Right lobe of liver (tissue), 6 donors: ENCODE results near the gene NUBPL. TPM values are rescaled to one million over a fixed set of nuclear protein-coding genes. Genes with fewer than 3 reads are reported as not detected.

Experiments used
- ATAC-seq, 4 donors: fragments of 200-7000 bp; cut with Tn5 transposase; one replicate each; pipeline ENCODE4 v1.9.1; 2020; ENCODE audit warnings: mild to moderate bottlenecking in 4 of 4, moderate library complexity in 4 of 4
- DNase-seq, 3 donors: peaks; one replicate each; pipeline ENCODE4 v3.0.0-alpha.2; 2020
- H3K27ac ChIP-seq, 3 donors: fragments of 200-600 bp; one replicate each; pipeline ENCODE4 v1.8.0; 2022
- H3K27me3 ChIP-seq, 2 donors: fragments of 200-600 bp; one replicate each; pipeline ENCODE4 v1.8.0; 2022
- H3K36me3 ChIP-seq, 4 donors: fragments of 200-600 bp; sonication (generic) in 1 of 4; one replicate each; pipeline versions ENCODE4 v1.5.1 to v1.8.0; 2017 to 2022; ENCODE audit warnings: control low read depth in 1 of 4
- H3K4me1 ChIP-seq, 4 donors: fragments of 200-600 bp; sonication (generic) in 1 of 4; one replicate each; pipeline versions ENCODE4 v1.5.1 to v1.8.0; 2017 to 2022; ENCODE audit warnings: control low read depth in 1 of 4
- H3K4me3 ChIP-seq, 3 donors: fragments of 200-600 bp; one replicate each; pipeline ENCODE4 v1.8.0; 2022
- H3K9me3 ChIP-seq, 4 donors: fragments of 200-600 bp; sonication (generic) in 1 of 4; one replicate each; pipeline versions ENCODE4 v1.5.1 to v1.8.0; 2017 to 2022; ENCODE audit warnings: control low read depth in 1 of 4
- POLR2A ChIP-seq: fragments of 450-650 bp; IDR thresholded peaks from one replicate; pipeline ENCODE4 v1.6.1; 2017; ENCODE audit warnings: antibody characterized with exemption, mild to moderate bottlenecking
- WGBS: methylation state at CpG from one replicate; pipeline ENCODE4 v1.1.6; 2018; ENCODE audit warnings: low coverage, low lambda C conversion rate; ENCODE audit not compliant: insufficient coverage; ENCODE audit errors: missing lambda C conversion rate; 5-methylcytosine and 5-hydroxymethylcytosine counted together
- intact Hi-C, 2 donors: fragments of 100-400 bp; cut with DNase I; formaldehyde crosslinking; loops; one replicate each; pipeline versions ENCODE4 v1.11.2 to v1.14.1; 2022
- total RNA-seq, 6 experiments: library from RNA; depleted of rRNA in 2 of 6; stranded (reverse); fragments of >200 nt in 2 of 6; fragmentation: NEBNext Ultra II Directional in 3 of 6; extraction: Animal tissue kit (Norgen Biotek cat#: 25700) in 3 of 6; gene quantifications; one replicate each; pipeline versions ENCODE4 v1.1.0 to v1.2.4, GENCODE V29; 2016 to 2023
- TF ChIP-seq, protein P1 (sequence below), 4 donors: fragments of 200-600 bp in 3 of 4; fragments of 450-650 bp in 1 of 4; IDR thresholded peaks; one replicate each; pipeline versions ENCODE4 v1.5.1 to v1.8.0; 2016 to 2022; ENCODE audit warnings: antibody characterized with exemption in 4 of 4, mild to moderate bottlenecking in 2 of 4
- donor health status: DM: no; HTN: yes; CAD: no.
- donor health status: DM: no; HTN: no; CAD: no.
- donor health status: DM: no; HTN: no; CAD: no.
- donor health status: DM: no; HTN: yes; CAD: no.
- donor health status: DM: no; HTN: yes; CAD: no.

Gene NUBPL
- total RNA-seq, 6 experiments from 2014 or later = 6.3 to 9.5 (median 7.2) TPM

DNA sequence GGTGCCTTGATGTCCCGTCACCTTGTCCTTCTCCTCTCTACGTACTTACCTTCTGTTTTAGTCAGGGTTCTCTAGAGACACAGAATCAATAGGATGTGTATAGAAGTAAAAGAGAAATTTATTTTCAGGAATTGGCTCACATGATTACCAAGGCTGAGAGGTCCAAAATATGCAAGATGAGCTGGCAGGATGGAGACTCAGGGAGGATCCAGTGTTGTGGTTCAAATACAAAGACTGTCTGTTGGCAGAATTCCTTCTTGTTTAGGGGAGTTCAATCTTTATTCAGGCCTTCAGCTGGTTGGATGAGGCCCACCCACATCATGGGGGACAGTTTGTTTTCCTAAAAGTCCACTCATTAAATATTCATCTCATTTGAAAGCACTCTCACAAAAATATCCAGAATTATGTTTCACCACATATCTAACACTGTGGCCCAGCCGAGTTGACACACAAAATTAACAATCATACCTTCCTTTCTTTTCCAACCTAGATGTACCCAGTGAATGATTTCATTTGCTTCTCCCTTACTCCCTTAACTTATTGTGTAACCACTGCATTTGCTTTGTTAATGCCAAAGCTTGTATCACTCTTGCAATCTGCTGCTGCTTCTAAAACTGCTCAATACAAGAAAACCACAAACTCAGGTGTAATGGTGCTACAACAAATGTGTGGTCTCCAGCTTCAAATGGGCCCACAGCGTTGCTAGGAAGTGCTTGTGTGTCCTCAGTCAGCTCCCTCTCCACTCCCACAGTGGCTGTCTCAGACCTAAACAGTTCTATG lies 320.5 kb downstream of the NUBPL start:
- Histone ChIP-seq H3K9me3 (no peaks in the 10 kb centered on the region), H3K4me3 (no peak overlapping the region), H3K27ac (no peak overlapping the region), H3K4me1 (no peaks in the 10 kb centered on the region), H3K27me3 (no peaks in the 10 kb centered on the region), H3K36me3 (no peaks in the 10 kb centered on the region)
- DNase-seq = no peak
- 98% methylated on average over 4 of the region's 4 CpGs for WGBS
- TF ChIP-seq, protein P1, sequence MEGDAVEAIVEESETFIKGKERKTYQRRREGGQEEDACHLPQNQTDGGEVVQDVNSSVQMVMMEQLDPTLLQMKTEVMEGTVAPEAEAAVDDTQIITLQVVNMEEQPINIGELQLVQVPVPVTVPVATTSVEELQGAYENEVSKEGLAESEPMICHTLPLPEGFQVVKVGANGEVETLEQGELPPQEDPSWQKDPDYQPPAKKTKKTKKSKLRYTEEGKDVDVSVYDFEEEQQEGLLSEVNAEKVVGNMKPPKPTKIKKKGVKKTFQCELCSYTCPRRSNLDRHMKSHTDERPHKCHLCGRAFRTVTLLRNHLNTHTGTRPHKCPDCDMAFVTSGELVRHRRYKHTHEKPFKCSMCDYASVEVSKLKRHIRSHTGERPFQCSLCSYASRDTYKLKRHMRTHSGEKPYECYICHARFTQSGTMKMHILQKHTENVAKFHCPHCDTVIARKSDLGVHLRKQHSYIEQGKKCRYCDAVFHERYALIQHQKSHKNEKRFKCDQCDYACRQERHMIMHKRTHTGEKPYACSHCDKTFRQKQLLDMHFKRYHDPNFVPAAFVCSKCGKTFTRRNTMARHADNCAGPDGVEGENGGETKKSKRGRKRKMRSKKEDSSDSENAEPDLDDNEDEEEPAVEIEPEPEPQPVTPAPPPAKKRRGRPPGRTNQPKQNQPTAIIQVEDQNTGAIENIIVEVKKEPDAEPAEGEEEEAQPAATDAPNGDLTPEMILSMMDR (IDR thresholded peaks at IDR 0.05) = no peak
- TF ChIP-seq POLR2A = no peak
- intact Hi-C loops = no loop called here
- ATAC-seq = no peak

DNA sequence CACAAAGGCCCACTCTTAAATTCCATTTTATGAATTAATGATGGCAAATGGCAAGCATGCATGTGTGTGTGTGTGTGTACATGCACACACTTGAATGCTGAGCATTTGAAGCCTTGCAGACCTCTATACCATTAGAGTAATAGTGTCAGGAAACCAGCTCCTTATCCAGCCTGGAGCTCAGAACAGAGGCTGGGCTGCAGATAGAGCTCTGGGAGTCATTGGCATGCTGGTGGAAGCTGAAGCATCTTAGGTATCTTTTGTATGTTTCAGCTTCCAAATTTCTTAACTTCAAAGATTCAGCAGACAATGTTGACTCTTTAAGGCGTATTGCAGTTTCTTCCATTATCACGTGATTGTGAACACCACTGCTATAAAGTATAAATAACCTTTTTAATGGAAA lies 323.0 kb downstream of the NUBPL start:
- intact Hi-C loops = no loop called here
- no peak for ATAC-seq
- 91% methylated on average over 2 of the region's 2 CpGs for WGBS
- TF ChIP-seq POLR2A = no peak
- TF ChIP-seq, protein P1 (IDR thresholded peaks at IDR 0.05) = no peak
- DNase-seq = no peak
- Histone ChIP-seq H3K36me3 (no peaks in the 10 kb centered on the region), H3K4me3 (no peak overlapping the region), H3K4me1 (no peaks in the 10 kb centered on the region), H3K27ac (no peak overlapping the region), H3K9me3 (no peaks in the 10 kb centered on the region), H3K27me3 (no peaks in the 10 kb centered on the region)

DNA sequence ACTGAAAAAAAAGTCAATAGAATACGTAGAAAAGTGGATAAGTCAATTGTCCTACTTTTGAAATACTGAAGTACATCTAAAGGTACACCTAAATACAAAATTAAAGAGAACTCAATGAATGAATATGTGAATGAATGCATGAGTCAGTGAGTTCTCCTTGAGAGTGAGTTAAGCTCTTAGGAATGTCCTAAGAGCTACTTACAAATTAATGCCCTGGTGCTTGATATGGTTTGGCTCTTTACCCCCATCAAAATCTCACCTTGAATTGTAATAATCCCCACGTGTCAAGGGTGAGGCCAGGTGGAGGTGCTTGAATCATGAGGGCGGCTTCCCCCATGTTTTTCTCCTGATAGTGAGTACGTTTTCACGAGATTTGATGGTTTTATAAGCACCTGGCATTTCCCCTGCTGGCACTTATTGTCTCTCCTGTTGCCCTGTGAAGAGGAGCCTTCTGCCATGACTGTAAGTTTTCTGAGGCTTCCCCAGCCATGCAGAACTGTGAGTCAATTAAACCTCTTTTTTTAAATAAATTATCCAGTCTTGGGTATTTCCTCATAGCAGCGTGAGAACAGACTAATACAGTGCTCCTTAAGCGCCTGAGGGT lies 323.7 kb downstream of the NUBPL start:
- TF ChIP-seq POLR2A = no peak
- TF ChIP-seq, protein P1 (IDR thresholded peaks at IDR 0.05) = no peak
- H3K4me1 ChIP-seq = no peaks in the 10 kb centered on the region
- no peaks in the 10 kb centered on the region for H3K9me3 ChIP-seq
- no peak overlapping the region for H3K4me3 ChIP-seq
- no peaks in the 10 kb centered on the region for H3K27me3 ChIP-seq
- no peaks in the 10 kb centered on the region for H3K36me3 ChIP-seq
- ATAC-seq (no peak), DNase-seq (no peak)
- WGBS = 74% methylated on average over 7 of the region's 7 CpGs
- intact Hi-C loops = no loop called here
- H3K27ac ChIP-seq = no peak overlapping the region

DNA sequence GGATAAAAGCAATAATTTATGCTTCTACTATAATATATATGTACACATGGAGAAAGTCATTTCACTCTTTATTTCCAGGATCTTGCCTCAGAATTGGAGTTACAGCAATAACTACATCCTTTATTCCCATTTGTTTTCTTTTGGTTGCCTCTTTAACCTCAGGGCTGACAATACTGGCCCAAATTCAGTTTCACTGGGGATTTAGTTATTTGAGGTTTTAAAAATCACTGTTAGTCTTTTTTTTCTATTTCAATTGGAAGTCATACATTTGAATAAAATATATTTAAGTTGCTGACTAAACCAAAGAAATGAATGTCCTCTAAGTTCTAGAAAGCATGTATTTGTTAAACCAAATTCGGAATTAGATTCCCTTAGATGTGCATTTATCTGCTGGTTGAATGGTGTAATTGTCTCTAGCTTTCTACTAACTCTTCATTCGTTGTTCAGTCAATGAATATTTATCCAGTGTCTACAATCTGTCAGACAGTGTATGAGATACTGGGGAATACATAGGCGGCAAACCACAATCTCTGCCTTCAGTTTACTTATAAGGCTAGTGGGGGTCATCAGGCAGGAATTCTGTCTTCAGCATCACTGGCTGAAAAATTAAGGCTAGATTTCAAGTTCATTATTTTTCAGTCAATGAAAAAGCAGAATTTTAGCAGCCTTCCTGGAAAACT lies 325.1 kb downstream of the NUBPL start:
- Histone ChIP-seq H3K27me3 (no peaks in the 10 kb centered on the region), H3K27ac (no peak overlapping the region), H3K36me3 (no peaks in the 10 kb centered on the region), H3K4me1 (no peaks in the 10 kb centered on the region), H3K9me3 (no peaks in the 10 kb centered on the region), H3K4me3 (no peak overlapping the region)
- intact Hi-C loops = no loop called here
- WGBS = 54% methylated on average over 3 of the region's 3 CpGs
- ATAC-seq (no peak), DNase-seq (no peak)
- TF ChIP-seq, protein P1 (IDR thresholded peaks at IDR 0.05) = no peak
- no peak for TF ChIP-seq POLR2A
